Peyer's patch (tissue), 4 donors: ENCODE data around the gene FBLN7.
"Not testable (repeated sequence)": the region's sequence is repeated elsewhere in the genome, so short reads cannot be mapped to it uniquely, and the experiment has no call there.

Experiments
- CTCF ChIP-seq, 6 experiments: fragments of 450-650 bp in 4 of 6; fragments of 200-600 bp in 2 of 6; sonication (generic) in 1 of 6; IDR thresholded peaks; one replicate each; pipeline ENCODE4 v1.5.1; 2017 to 2019; ENCODE audit warnings: antibody characterized with exemption in 6 of 6, mild to moderate bottlenecking in 3 of 6, moderate library complexity in 1 of 6
- POLR2A ChIP-seq, 2 donors: fragments of 450-650 bp; IDR thresholded peaks; one replicate each; pipeline ENCODE4 v1.5.1; 2017; ENCODE audit warnings: antibody characterized with exemption in 2 of 2, mild to moderate bottlenecking in 2 of 2, moderate library complexity in 2 of 2

GRCh38 chr2:112139661-112140204 lies 1.5 kb downstream of the FBLN7 start:
- TF ChIP-seq POLR2A, CTCF (IDR thresholded peaks at IDR 0.05): not testable (repeated sequence)
